Skin epidermis (tissue), 12 donors: ENCODE data around the gene RPP30.

Source experiments
- H3K27ac ChIP-seq, 21 experiments: fragments of 200-600 bp; sonication (generic) in 11 of 21; one replicate each; pipeline ENCODE4 v1.5.0; 2020; ENCODE audit warnings: mild to moderate bottlenecking in 3 of 21, inconsistent platforms in 2 of 21, moderate library complexity in 2 of 21
- H3K4me3 ChIP-seq, 7 experiments: fragments of 200-600 bp; sonication (generic) in 2 of 7; one replicate each; pipeline ENCODE4 v1.5.0; 2020; ENCODE audit warnings: inconsistent platforms in 2 of 7, mild to moderate bottlenecking in 2 of 7, moderate library complexity in 1 of 7

RPP30 gene

DNA sequence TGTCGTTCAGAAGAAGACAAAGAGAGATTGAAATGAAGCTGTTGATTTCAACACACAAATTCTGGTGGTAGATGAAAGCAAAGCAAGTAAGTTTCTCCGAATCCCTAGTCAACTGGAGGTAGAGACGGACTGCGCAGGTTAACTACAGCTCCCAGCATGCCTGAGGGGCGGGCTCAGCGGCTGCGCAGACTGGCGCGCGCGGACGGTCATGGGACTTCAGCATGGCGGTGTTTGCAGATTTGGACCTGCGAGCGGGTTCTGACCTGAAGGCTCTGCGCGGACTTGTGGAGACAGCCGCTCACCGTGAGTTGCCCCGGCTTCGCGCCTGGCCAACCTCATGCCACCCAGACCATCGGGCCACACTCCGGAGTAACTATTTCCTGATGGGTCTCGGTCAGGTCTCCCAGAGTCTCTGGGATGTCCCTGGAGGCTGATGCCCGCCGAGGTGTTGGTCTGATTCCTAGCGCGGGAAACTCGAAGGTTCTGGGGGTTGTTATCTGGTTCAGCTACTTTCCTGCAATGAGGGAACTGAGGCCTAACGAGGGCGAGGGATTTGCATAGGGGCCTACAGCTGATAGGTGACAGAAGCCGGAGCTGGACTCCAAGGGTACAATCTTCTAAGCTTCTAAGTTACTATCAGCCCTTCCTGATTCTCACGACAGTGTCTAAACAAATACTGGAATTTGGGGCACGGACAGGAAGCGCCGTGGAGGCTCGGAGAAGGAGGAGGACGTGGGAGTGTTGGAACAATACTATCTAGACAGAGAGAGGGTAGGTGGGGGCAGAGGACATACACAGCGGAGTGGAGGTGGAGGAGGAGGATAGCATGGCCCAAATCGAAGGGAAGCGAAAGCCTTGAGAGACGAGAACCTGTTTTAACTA is at the start of gene RPP30:
Gene RPP30 (plus strand): TSS at position 209 of the 882 bp plus-strand sequence. CDS start 13 bp downstream, at position 222.
- H3K27ac ChIP-seq = peak within 1 kb of the TSS in 18 of 21 experiments; percentile 28 to 86 (median 76)
- peak within 1 kb of the TSS; percentile 68 to 88 (median 76) for H3K4me3 ChIP-seq

DNA sequence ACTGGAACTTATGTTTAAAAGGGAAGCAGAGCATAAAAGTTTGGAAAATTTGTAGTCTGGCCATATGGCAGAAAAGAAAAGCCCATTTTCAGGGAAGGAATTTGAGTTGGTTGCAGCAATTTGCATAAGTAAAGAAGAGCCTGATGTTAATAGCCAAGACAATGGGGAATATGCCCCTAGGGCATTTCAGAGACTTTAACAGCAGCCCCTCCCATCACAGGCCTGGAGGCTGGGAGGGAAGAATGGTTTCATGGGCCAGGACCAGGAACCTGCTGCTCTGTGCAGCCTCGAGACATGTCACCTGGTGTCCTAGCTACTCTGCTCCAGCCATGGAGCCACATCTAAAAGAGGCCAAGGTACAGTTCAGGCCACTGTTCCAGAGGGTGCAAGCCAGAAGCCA is 49.3 kb upstream of the RPP30 start:
- H3K4me3 ChIP-seq = no peak overlapping the region
- no peak overlapping the region for H3K27ac ChIP-seq

DNA sequence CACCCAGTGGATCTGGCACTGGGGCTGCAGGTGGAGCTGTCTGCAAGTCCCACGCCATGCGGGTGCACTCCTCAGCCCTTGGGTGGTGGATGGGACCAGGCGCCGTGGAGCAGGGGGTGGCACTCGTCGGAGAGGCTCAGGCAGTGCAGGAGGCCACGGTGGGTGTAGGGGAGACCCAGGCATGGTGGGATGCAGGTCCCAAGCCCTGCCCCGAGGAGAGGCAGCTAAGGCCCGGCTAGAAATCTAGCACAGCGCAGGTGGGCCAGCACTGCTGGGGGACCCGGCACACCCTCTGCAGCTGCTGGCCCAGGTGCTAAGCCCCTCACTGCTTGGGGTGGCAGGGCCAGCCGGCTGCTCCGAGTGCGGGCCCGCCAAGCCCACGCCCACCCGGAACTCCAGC is 39.7 kb upstream of the RPP30 start:
- Histone ChIP-seq H3K4me3 (no peak overlapping the region), H3K27ac (no peak overlapping the region)

DNA sequence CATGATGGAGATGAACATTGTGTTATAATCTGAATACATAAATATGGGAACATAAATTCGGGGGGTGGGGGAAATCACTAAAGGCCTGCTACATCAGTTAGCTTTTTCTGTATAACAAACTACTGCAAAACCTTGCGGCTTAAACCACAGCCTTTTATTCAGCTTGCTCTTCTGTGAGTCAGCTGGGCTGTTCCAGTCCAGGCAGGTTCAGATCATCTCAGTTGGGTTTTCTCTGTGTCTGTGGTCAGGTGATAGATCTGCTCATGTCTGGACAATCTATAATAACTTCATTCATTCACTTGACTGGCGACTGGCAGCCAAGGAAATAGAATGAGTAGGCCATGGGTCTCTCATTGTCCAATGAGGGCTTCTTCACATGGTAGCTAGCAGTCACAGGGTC is 37.4 kb upstream of the RPP30 start:
- H3K27ac ChIP-seq = peak overlapping the region in 1 of 21 experiments; percentile 48
- H3K4me3 ChIP-seq = no peak overlapping the region

DNA sequence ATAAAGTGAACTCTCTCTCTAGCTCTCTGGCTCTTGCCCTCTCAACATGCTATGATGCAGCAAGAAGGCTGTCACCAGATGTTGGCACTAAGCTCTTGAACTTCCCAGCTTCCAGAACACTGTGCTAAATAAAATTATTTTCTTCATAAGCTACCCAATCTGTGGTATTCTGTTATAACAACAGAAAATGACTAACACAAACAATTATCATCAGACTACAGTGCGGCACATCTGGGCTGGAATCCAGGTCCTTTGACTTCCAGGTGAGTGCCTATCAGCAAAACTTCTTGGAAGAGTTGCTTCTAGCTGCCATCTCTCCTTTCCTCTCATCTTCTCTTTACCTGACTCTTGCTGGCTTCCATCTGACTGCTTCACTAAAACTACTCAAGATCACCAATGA is 34.3 kb upstream of the RPP30 start:
- no peak overlapping the region for H3K27ac ChIP-seq
- no peak overlapping the region for H3K4me3 ChIP-seq

DNA sequence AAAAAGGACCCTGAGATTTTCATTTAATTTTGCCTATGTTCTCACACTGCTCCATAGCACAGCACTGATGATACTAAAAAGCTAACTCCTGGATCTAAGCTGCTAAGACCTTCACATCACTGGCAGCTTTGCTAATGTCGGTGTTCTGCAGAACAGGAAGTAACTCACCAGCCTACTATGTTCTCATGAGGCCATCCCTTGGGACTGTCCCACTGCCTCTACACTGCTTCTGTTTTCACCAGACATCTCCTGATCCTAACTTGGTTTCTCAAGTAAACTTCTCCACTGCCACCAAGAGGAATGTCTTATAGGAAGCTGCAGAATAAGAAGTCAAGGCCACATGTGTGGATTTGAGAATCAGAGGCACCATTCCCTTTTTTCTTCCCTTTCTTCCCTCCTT is 29.0 kb upstream of the RPP30 start:
- Histone ChIP-seq H3K27ac (no peak overlapping the region), H3K4me3 (no peak overlapping the region)

DNA sequence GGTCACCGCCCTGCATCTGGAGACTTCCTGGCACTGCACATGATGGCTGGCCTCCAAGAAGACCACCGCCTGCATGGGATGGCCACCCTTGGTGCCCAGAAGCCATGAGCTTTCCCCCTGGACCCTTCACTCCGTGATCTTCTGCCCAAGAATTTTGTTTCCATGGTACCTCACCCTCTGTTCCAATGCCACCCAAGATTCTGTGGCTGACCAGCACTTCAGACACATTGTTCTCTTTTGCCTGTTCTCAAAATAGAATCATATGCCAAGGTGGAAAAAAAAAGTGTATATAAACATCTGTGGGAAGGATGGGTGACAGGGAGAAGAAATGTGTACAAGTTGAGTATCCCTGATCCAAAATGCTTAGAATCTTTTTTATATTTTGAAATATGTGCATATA is 26.0 kb upstream of the RPP30 start:
- no peak overlapping the region for H3K4me3 ChIP-seq
- no peak overlapping the region for H3K27ac ChIP-seq

DNA sequence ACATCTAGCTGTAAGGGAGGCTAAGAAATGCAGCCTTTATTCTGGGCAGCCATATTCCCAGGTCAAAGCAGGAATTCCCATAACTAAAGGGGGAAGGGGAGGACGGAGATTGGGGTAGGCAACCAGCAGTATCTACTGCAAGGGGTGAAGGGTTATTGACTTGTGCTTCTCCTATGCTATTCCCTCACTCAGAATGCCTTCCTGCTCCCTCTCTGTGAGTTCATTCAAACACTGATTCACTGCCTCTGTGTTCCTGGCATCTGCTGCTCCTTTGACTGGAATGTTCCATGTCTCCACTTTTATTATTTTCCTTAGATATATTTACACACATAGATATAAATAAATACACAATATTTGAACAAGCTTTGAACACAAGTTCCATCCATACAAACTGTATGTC is 25.0 kb upstream of the RPP30 start:
- H3K27ac ChIP-seq = peak overlapping the region in 4 of 21 experiments; percentile 17 to 57 (median 39)

DNA sequence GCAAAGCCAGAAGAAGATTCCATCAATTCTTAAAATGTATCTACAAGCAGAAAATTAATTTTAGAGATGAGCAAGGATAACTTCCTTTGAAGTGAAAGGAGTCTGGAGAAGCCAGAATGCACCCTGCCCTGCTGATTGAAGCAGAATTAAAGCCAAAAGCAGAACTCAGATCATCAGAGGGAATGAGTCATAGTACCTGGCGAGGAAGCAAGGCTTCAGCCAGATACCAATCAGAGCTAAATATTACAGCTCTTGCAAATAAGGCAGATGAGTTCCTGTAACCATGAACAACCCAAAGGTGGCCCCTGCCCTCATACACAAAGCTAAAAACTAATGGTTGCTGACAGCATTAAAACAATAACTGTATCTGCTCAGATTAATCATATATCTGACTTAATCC is 24.3 kb upstream of the RPP30 start:
- H3K27ac ChIP-seq = peak overlapping the region in 1 of 21 experiments; percentile 57
- no peak overlapping the region for H3K4me3 ChIP-seq

More for the DNA sequence above, 25.0 kb upstream of the RPP30 start:
- H3K4me3 ChIP-seq = no peak overlapping the region

DNA sequence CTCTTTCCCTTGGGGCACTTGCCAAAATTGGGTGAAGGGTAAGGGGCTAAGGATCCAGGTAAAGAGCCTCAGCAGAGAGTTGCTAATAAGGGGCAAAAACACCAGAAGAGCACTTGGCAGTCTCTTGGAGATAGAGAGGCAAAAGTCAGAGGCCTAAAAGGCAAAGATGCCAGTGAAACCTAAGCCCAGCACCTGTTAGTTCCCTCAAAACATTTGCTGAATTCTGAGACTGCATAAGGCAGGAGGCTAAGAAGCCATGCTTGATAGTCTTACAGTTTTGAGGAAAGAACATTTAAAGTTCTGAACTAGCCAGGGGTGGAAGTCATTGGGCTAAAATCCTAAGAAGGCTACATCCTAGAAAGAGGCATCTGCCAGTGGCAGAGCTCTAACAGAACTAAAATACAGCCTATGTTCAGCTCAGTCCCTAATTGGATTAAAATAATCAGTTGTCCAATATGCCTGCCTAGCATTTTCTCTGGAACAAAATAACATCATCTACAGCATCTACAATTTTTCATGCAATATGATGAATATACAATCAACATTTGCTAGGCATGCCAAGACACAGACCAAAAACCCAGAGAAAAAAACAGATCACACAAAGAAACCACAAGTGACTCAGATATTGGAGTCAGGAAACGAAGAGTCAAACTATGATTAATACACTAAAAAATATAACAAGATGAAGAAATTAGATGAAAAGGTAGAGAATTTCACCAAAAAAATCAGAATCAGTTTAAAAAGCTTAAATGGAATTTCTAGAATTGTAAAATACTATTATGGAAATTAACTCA is 21.6 kb upstream of the RPP30 start:
- H3K4me3 ChIP-seq = no peak overlapping the region
- peak overlapping the region in 2 of 21 experiments; percentile 48 to 59 for H3K27ac ChIP-seq

DNA sequence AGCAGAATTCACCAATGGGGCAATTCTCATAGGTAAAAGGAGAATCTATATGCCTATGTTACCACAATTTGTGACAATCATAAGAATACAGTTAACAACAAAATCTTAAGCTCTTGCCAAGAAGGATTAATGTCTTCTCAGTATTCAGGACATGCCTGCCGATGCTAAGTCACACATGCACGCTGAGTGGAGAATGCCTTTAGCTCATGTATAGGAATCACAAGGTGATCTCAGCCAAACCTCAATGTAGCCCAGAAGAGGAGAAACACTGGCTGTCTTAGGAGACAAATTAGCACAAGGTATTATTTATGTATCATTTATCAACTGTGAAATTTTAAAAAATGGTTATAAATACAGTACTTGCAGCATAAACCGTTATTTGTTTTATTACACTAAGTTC is 16.6 kb upstream of the RPP30 start:
- Histone ChIP-seq H3K4me3 (no peak overlapping the region), H3K27ac (no peak overlapping the region)

DNA sequence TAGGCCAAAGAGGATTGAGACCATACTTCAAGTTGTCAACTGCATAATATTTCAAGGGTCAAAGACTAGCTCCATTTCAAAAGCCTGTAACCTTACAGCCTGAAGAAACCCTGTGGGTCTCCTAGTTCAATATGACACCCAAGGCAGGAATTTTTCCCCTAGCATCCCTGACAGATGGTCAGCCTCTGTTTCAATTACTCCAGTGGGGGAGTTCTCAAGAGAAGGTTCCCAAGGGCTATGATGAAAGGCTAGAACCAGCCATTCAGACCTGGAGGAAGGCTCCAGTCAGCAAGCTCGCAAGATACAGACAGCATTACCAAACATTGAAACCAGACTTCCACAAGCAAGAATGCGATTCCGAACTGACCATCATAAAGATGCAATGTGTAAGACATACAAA is 15.5 kb upstream of the RPP30 start:
- H3K27ac ChIP-seq = no peak overlapping the region
- H3K4me3 ChIP-seq = peak overlapping the region in 3 of 7 experiments; percentile 5 to 63 (median 55)

DNA sequence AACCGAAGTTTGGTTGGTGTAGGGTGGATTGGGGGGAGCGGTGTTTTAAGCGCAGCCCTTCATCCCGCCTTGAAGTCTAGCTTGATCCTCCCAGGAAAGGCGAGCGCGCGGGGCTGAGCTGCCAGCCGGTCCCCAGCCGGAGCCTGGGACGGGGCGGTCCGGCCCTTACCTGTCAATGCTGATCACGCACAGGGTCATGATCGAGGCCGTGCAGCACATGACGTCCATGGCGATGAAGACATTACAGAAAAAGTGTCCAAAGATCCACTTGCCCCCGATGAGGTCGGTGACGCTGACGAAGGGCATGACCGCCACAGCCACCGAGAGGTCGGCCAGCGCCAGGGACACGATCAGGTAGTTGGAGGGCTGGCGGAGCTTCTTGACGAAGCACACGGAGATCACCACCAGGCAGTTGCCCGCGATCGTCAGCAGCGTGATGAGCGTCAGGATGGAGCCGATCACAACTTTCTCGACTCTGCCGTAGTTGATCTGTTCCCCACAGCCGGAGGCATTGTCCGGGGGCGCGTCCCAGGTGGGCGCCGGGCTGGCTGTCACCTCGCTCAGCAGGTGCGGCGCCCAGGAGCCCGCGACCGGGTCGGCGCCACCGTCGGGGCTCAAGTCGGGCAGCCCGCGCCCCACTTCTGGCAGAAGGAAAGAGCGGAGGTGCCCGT is 14.7 kb upstream of the RPP30 start:
- Histone ChIP-seq H3K4me3 (peak overlapping the region; percentile 47 to 64 (median 57)), H3K27ac (peak overlapping the region in 14 of 21 experiments; percentile 0 to 74 (median 46))

DNA sequence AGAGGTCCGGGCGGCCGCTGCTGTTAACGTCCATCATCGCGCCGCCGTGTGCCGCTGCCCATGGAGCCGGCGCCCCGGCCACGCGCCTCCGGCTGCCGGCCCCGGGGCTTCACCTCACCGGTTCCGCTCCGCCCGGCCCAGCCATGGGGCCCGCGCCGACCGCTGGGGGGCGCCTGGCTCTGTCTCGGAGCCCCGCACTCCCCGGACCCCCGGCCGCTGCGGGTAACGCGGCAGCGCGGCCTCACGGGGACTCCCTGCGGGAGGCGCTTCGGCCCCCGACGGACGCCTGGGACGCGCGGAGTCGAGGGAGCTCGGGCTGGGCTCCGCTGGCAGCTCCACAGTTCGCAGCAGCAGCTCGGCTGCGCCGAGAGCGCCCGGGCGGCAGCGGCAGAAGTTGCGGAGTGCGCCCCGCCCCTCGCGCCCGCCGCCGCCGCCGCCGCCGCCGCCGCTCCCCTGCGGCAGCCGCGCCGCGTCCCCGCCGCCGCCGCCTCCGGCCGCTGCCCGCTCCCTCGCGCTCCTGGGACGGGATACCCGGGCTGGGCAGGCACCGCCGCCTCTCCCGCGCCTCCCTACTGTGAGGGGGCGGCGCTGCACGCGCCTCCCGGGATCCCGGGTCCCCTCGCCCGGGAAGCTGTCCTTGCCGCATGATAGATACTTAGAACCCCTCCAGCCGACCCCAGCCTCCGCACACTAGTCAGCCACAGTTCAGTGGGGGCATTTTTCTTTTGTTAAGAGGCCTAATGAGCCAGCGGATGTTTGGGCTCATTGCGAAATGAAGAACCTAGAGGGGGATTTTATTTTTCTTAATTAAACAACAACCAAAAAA is 13.9 kb upstream of the RPP30 start, which contains the start of gene HTR7:
Gene HTR7 (minus strand): TSS at position 405 of the 826 bp plus-strand sequence. CDS start 368 bp downstream, at position 37.
- Histone ChIP-seq H3K27ac (peak within 1 kb of the TSS in 15 of 21 experiments; percentile 0 to 74 (median 58)), H3K4me3 (peak within 1 kb of the TSS; percentile 47 to 64 (median 57))

DNA sequence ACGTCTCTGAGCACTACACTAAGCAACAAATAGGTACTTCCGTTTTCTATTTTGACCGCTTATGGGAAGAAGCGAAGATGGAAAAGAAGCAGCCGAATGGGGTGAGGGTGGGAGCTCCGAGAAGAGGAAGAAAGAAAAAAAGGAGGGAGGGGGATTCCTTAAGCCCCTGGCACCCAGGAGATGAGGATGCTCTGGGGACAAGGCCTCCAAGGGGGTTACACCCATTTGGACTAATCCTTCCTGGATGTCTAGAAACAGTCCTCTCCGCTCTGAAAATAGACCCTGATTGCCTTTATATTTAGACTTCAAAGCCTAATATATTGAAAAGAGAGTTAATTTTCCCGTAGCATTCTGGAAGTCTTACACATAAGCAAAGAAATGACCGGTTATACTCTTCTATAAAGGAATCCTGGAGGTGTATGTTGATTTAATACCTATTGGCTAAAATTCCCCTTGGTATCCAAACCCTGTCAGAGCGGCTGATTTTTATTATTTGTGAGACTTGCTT is 13.3 kb upstream of the RPP30 start:
- Histone ChIP-seq H3K27ac (peak overlapping the region in 6 of 21 experiments; percentile 38 to 74 (median 62)), H3K4me3 (peak overlapping the region; percentile 47 to 64 (median 57))

DNA sequence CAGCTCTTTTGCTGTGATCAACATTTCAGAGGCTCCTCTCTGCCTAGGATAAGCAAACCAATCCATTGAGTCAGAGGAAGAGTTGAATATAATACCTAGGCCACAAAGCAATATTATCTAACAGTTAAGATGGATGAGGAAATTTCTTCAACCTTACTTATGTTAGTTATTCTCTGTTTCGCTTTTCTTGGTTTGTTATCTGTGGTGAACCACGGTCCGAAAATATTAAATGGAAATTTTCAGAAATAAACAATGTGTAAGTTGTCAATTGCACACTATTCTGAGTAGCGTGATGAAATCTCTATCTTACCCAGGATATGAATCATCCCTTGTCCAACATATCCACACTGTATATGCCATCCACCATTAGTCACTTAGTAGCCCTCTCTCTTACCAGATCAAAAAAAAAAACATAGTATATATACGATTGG is 12.4 kb upstream of the RPP30 start:
- Histone ChIP-seq H3K4me3 (no peak overlapping the region), H3K27ac (no peak overlapping the region)

DNA sequence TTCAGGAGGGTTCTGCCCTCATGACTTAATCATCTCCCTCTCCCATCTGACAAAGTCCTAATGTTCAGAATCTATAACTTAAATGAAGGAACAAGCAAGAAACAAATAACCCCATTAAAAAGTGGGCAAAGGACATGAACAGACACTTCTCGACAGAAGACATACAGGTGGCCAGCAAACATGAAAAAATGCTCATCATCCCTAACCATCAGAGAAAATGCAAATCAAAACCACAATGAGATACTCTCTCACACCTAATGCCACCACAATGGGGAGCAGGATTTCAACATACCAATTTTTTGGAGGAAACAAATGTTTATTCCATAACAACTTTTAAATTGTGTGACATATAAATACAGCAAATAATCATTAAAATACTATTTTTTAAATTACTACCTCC is 11.0 kb upstream of the RPP30 start:
- Histone ChIP-seq H3K27ac (no peak overlapping the region), H3K4me3 (no peak overlapping the region)

DNA sequence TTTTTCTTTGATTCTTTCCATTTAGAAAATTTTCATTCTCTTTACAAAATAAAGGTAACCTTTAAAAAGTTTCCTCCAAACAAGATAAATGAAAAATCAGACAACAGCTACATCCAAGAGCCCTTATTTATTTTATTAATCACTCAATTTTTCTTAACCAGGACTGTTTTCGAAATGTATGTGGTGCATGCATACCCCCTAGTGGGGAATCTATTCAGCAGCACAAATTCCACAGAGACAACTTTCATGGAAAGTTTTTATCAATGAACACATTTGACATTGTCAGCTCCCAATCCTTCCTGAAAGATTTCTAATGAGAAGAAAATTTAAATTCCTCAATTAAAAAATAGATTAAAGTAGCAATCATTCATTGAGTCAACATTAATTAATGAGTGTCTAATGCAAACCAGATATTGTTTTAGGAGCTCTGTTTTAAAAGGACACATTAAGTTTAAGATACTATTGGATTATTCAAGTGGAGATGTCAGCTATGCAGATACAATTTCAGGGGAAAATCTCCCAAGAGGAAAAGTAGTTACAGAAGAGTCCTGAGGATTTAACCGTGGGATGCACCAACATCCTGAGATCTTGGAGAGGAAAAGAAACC is 8.8 kb upstream of the RPP30 start:
- no peak overlapping the region for H3K27ac ChIP-seq
- H3K4me3 ChIP-seq = no peak overlapping the region
